AG04449 (cell line): ENCODE data around the gene HSD17B4.
A peak's percentile ranks its signal among the peaks of the same experiment; 100 is the strongest.

Experiments
- CTCF ChIA-PET: fragments of 350-600 bp; formaldehyde crosslinking; extraction: SDS; loops from one replicate; lab custom pipeline; 2021; ENCODE audit warnings: antibody characterized with exemption; lab: Yijun Ruan, JAX
- POLR2A ChIA-PET: fragments of 400-600, 350-600 bp; formaldehyde crosslinking; extraction: SDS; loops from one replicate; lab custom pipeline; 2020; ENCODE audit warnings: antibody characterized with exemption, inconsistent platforms; lab: Yijun Ruan, JAX
- DNase-seq: peaks from one replicate; pipeline ENCODE4 v3.0.0-alpha.2; 2010; ENCODE audit warnings: low read depth, low spot score
- H3K4me3 ChIP-seq: 2 replicates; pipeline ENCODE4 v1.5.1; 2011; ENCODE audit warnings: low read depth, mild to moderate bottlenecking, control low read depth, low read length
- CTCF ChIP-seq: IDR thresholded peaks from one replicate; pipeline ENCODE4 v1.5.1; 2011; ENCODE audit warnings: mild to moderate bottlenecking, moderate library complexity, low read length, control low read depth, inconsistent platforms; ENCODE audit not compliant: insufficient read depth; ENCODE audit errors: missing control alignments

Gene HSD17B4

GRCh38 chr5:119451561-119451960 is 736 bp upstream of the HSD17B4 start:
- TF ChIP-seq CTCF, result no peak
- no peak for DNase-seq
- H3K4me3 ChIP-seq, result no peak overlapping the region
- ChIA-PET POLR2A (no interaction called here), CTCF (interaction anchor here (2.3 to 4.2 kb wide), 2 partner anchors 17 to 464 kb away, joined by 9 to 15 read pairs; partner anchors contain the start of gene DTWD2)

GRCh38 chr5:119452060-119452372 is 281 bp upstream of the HSD17B4 start:
- TF ChIP-seq CTCF, result no peak
- POLR2A ChIA-PET, result no interaction called here
- DNase-seq, result no peak
- H3K4me3 ChIP-seq, result peak overlapping the region; percentile 88
- CTCF ChIA-PET, result interaction anchor here (1.0 to 4.2 kb wide), 3 partner anchors 17 to 464 kb away, joined by 3 to 15 read pairs (median 9); partner anchors contain the start of gene DTWD2

GRCh38 chr5:119453040-119453373 is 710 bp downstream of the HSD17B4 start:
- CTCF ChIA-PET, result interaction anchor here (0.7 to 4.2 kb wide), 5 partner anchors 18 to 465 kb away, joined by 3 to 15 read pairs (median 4); partner anchors contain the start of gene DTWD2

GRCh38 chr5:119454171-119454570 is 1.9 kb downstream of the HSD17B4 start:
- DNase-seq, result no peak
- H3K4me3 ChIP-seq, result no peak overlapping the region
- POLR2A ChIA-PET, result no interaction called here
- no peak for TF ChIP-seq CTCF
- CTCF ChIA-PET, result interaction anchor here (1.0 to 4.2 kb wide), 2 partner anchors 16 to 466 kb away, joined by 5 to 15 read pairs; partner anchors contain the start of gene DTWD2

More at GRCh38 chr5:119453040-119453373, 710 bp downstream of the HSD17B4 start:
- POLR2A ChIA-PET, result no interaction called here
- no peak for TF ChIP-seq CTCF
- H3K4me3 ChIP-seq, result peak overlapping the region; percentile 88
- no peak for DNase-seq

GRCh38 chr5:119458911-119459632 is 6.8 kb downstream of the HSD17B4 start:
- no peak overlapping the region for H3K4me3 ChIP-seq
- ChIA-PET CTCF (interaction anchor here (1.0 kb wide), 1 partner anchor 12 kb away, joined by 6 read pairs; no protein-coding TSS in a partner anchor), POLR2A (no interaction called here)
- no peak for TF ChIP-seq CTCF
- no peak for DNase-seq

GRCh38 chr5:119465640-119466039 is 13.3 kb downstream of the HSD17B4 start:
- CTCF ChIA-PET, result no interaction called here
- DNase-seq, result no peak
- H3K4me3 ChIP-seq, result no peak overlapping the region
- no peak for TF ChIP-seq CTCF
- POLR2A ChIA-PET, result no interaction called here
